GM04503 (cell line): ENCODE results near the gene ANKRD37.

Source experiments
- DNase-seq: peaks from one replicate; pipeline ENCODE4 v3.0.0-alpha.2; 2012; ENCODE audit warnings: low read depth

The ANKRD37 gene

DNA sequence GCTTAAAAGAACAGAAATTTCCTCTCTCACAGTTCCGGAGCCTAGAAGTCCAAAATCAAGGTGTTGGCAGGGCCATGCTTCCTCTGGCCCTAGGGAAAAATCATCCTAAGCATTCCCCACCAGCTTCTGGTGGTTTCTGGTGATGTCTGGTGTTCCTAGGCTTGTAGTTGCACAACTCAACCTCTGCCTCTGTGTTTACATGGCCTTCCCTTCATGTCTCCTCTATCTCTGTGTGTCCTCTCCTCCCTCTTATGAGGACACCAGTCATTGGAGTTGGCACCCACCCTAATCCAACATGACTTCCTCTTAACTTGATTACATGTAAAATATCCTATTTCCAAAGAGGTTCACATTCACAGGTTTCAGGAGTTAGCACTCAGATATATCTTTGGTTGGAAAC lies 16.3 kb upstream of the ANKRD37 start:
- DNase-seq = no peak

DNA sequence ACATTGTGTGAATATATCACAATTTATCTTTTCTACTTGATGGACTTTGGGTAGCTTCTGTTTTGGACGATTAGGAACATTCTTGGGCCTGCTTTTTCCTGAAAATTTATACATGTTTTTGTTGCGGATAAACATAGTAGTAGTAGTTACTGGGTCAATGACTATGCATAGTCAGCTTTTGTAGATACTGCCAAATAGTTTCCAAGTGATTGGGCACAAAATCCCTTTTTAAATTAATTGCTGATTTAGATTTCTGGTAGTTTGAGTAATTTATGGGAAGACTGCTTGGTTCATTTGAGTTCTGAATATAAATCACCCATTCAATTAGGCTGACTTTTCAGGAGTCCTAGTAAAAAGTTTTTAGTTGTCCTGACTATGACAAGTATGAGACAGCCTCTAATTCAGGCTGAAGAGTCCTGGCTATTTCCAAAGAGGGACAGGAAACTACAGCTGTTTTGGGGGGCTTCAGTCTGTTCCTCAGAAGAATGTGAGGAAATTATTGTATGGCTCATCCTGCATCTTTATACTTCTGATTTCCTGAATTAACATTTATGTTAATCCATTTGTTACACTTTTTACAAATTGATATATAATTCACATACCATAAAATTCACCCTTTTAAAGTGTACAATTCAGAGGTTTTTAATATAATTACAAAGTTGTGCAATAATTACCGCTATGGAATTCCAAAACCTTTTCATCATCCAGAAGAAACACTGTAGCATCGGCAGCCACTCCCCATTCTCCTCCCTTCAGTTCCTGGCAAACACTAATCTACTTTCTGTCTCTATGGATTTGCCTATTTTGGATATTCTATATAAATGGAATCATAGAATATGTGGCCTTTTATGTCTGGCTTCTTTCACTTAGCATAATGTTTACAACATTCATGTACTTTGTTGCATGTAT lies 15.1 kb upstream of the ANKRD37 start:
- no peak for DNase-seq

DNA sequence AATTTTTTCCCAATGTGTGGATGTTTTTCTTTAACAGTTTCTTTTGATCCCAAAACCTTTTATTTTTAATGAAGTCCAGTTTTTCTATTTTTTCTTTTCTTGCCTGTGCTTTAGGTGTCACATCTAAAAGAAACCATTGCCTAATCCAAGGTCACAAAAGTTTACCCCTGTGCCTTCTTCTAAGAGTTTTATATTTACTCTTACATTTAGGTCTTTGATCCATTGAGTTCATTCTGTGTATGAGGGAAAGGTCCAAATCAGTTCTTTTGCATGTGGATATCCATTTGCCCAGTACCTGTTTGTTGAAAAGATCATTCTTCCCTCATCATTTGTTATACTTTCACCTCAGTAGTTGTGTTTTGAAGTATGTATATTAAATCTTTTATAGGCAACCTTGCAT lies 13.9 kb upstream of the ANKRD37 start:
- DNase-seq = no peak

DNA sequence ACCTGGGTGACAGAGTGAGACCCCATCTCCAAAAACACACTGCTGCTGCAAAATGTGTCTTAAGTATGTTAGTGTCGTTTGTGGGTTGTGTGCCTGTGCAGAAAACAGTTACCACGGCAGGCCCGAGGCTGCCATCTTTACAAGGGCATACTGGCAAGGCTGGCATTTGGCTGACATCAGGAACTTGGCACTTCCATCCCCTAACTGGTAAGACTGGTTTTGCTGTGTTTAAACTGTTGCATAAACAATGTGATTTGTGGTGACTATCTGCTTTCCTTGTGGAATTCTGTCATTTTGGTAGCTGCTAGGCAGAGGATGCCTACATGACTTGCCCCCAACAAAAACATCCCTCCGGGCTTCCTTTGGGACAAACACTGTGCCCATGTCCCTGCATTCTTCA lies 13.2 kb upstream of the ANKRD37 start:
- DNase-seq = no peak

DNA sequence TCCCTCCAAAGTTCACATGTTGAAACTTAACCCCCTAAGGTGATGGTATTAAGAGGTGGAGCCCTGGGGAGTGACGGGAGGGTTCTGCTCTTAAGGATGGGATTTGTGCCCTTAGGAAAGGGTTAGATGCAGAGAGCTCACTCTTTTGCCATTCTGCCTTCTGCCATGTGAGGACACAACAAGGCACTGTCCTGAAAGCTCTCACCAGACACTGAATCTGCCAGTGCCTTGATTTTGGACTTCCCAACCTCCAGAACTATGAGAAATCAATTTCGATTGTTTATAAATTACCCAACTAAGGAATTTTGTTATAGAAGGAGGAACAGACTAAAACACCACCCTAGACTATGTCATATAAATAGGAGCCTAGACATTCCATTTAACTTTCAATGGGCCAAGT lies 12.6 kb upstream of the ANKRD37 start:
- no peak for DNase-seq

DNA sequence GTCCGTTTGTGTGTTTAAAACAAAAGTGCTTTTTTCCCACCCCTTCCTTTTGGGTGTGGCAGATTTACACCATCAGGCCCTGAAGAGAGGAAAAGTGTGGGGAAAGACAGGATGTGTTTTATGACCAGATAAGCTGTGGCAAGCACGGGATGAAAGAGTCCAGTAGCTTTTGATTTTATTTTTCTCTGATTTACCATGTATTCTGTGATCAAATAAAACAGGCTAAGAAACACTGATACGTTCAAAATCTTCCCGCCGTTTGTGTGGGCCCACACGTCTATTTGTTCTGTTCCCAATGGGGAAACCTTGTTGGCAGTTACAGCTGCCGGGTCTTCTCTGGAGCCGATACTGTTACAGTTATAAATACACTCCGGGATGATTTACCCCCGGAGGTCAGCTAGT lies 11.7 kb upstream of the ANKRD37 start:
- DNase-seq = no peak

DNA sequence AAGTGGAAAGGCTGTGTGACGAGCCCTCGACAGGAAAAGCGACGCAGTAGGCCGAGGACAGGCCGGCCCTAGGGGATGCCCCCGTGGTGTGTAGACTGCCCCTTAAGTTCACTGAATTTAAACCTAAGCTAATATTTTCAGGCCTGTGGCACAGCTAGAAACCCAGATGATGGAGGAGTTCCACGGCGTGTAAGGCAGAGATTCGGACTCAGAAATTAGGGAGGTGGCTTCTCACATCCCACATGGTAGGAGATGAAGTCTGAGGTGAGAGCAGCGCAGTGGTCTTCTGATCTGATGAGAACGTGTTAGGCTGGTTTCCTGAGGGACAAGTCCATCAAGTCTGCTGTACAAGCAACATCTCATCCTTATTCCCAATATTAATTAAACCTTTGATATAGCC lies 8.7 kb upstream of the ANKRD37 start:
- DNase-seq = no peak

DNA sequence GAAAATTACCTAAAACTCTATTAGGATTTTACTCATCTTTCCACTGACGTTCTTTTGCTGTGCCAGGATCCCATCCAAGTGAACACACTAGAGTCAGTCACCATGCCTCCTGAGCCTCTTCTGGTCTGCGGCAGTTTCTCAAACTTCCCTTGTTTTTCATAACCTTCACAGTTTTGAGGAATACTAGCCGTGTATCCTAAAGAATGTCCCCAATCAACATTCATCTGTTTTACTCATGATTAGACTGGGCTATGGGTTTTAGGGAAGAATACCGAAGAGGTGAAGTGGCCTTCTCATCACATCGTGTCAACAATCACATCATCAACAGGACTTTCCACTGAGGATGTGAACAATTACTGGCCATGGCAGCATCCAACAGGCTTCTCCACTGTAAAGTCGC lies 5.7 kb upstream of the ANKRD37 start:
- no peak for DNase-seq

GRCh38 chr4:185392156-185392555 lies 4.5 kb upstream of the ANKRD37 start:
- DNase-seq = no peak

GRCh38 chr4:185394568-185395237 lies 1.9 kb upstream of the ANKRD37 start:
- DNase-seq = no peak

- no peak for DNase-seq
Measured at GRCh38 chr4:185395238-185395955, 1.2 kb upstream of the ANKRD37 start, which contains the start of gene LRP2BP. Gene LRP2BP, minus strand, starts transcription at chr4:185395924. Its CDS starts 17,738 bp downstream, at chr4:185378186.

- DNase-seq = peak; percentile 80
Measured at GRCh38 chr4:185395956-185396723, 501 bp upstream of the ANKRD37 start.

DNA sequence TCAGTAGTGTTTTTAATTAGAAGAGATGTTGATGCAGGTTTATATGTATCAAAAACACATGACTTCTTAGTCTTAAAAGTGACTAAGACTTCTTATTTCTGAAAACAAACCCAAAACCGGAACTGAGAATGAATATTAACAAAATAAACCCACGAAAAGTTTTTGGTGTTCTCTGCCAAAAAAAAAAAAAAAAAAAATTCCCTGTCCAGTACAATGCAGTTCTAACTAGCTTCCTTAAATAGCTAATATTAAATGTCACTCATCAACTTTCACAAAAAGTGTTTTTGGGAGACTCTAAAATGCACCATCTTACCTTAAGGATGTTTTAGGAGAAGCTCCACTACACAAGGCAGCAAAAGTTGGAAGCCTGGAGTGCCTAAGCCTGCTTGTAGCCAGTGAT lies 2.0 kb downstream of the ANKRD37 start:
- DNase-seq = no peak

- no peak for DNase-seq
Measured at GRCh38 chr4:185399466-185399865, 2.8 kb downstream of the ANKRD37 start.

DNA sequence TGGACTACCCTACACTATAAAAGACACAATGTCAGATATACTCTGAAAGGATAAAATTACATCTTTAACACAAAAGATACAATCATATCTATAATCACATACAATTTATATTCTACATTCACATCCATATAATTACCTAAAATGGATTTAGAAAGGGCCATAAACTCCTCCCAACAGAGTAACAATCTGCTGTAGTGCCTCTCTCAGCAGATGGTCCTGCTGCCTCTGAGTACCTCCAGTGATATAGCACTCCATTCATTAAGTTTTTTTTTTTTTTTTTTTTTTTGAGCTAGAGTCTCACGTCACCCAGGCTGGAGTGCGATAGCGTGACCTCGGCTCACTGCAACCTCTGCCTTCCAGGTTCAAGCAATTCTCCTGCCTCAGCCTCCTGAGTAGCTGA lies 7.4 kb downstream of the ANKRD37 start:
- no peak for DNase-seq

DNA sequence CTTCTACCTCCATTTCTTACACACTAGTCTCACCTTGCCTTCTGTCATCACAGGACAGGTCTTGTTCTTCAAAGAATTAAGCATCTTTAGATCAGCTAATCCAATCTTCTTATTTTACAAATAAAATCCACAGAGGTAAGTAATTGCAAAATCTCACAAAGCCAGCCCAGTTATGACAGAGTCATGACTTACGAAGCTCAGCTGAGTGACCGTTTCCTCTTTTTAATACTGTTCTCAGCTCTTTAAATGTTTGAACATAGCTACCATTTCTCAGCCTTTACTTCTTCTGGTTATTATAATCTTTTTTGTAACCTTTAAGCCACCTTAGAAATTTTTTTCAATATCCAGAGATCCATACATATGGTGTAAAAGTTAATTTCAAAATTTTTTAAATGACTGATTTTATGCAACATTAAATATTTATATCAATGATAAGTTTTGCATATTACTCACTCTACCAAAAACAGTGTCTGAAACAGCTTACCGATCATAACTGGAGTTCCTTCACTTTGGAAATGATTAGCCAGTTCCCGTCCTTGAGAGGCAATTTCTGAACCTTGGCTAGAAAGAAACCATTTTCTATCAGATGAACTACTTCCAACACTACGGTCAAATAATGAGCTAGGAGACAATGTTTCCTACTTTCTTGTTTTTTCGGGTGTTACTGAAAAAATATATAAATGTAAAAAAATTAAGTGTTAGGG lies 8.8 kb downstream of the ANKRD37 start:
- no peak for DNase-seq

- DNase-seq = no peak
Measured at GRCh38 chr4:185408432-185408831, 11.8 kb downstream of the ANKRD37 start.

GRCh38 chr4:185411849-185412248 lies 15.2 kb downstream of the ANKRD37 start:
- no peak for DNase-seq

- no peak for DNase-seq
Measured at GRCh38 chr4:185412412-185412811, 15.8 kb downstream of the ANKRD37 start.

DNA sequence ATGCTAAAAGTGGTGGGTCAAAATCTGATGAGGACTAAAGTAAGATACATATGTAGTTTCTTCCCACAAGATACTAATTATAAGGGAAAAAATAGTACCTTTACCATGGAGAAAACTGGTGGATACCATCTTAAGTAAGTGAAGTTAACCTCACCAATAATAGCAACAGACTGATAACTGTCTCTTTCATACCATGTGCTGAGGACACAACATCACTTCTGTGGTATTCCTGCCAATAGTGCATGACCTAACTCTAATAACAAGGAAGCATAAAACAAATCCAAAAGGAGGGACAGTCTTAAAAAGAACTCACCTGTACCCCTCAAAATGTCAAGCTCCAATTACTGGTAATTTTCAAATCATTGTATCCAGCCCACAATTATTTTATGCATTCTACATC lies 20.3 kb downstream of the ANKRD37 start:
- no peak for DNase-seq

- peak; percentile 47 for DNase-seq
Measured at GRCh38 chr4:185421366-185422124, 24.9 kb downstream of the ANKRD37 start.
